ENCODE data around the gene MTARC1. TPM values are rescaled to one million over a fixed set of nuclear protein-coding genes. Genes with fewer than 3 reads are reported as not detected.

The MTARC1 gene
- total RNA-seq, 1 experiment from 2014 or later = not detected

- in situ Hi-C loops (cut with HindIII; ENCODE audit: low sequenced_read_pairs) = no loop called here
These were observed 18.5 kb upstream of the MTARC1 start for GRCh38 chr1:220768126-220768601.

DNA sequence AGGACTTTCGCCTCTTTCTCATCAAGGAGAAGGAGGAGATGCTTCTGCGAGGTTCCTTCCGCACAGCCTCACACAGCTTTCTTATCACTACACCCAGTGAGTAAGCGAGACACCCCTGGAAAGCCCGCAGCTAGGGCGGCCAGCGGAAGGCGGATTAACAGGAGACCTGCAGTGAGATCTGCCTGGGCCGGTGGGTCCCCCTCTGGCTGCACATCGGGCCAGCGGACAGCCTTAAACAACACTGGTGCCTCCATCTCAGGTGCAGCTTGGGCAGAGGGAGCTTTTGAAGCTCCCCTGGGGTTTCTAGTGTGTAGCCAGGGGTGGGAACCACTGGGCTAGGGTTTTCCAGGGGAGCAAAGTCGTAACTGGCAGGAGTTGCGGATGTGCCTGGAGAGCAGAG, 17.5 kb upstream of the MTARC1 start:
- DNase-seq (ENCODE audit: low spot score) = no peak

More at GRCh38 chr1:220768126-220768601, 18.5 kb upstream of the MTARC1 start:
- DNase-seq (ENCODE audit: low spot score) = no peak

DNA sequence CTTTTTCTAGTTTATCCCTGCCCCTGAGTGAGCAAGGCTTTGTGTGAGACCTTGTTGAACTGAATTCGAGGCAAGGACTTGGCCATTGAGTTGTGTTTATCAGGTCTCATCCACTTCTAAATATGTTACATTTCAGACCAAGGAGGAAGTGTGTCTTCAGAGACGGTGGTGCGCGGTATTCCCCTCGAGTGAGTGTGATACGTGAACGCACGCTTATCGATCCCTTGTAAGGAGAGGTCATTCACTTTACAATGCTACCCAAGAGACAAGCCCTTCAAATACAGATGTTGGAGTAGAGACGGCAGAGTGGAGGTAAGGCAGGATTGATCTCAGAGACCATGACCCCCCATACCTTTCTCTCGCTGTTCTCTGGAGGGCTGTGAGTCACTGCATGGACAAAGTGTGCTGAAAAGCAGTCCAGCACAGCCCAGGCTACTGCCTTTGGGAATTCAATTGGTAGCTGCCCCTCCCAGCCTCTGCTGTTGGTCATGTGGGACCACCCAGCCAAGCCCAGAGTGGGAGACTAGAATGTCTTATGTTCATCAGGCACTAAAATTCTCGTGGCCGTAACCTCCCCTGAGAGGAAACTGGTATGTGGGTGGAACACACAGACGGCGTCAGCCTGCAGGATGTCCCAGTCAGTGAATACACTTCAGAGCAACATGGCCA, 16.3 kb upstream of the MTARC1 start:
- no peak for DNase-seq (ENCODE audit: low spot score)
- in situ Hi-C loops (cut with HindIII; ENCODE audit: low sequenced_read_pairs) = no loop called here

More for the DNA sequence above, 17.5 kb upstream of the MTARC1 start:
- in situ Hi-C loops (cut with HindIII; ENCODE audit: low sequenced_read_pairs) = no loop called here

DNA sequence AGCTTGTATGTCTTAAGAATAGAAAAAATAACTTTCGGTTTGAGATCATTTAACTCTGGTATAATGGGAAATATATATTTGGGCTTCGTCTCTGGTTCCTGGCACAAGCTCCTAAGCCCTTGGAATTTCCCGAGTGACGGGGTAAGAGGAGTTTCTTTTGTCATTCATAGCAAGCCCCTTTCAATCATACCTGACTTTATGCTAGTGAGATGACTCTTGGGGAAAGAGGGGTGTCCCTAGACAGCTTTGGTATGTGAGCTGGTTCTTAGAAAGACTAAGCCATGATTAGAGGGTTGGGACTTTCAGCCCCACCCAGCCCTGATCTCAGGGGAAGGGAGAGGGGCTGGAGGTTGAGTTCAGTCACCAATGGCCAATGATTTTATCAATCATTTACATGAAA, 13.9 kb upstream of the MTARC1 start:
- no peak for DNase-seq (ENCODE audit: low spot score)
- in situ Hi-C loops (cut with HindIII; ENCODE audit: low sequenced_read_pairs) = no loop called here

DNA sequence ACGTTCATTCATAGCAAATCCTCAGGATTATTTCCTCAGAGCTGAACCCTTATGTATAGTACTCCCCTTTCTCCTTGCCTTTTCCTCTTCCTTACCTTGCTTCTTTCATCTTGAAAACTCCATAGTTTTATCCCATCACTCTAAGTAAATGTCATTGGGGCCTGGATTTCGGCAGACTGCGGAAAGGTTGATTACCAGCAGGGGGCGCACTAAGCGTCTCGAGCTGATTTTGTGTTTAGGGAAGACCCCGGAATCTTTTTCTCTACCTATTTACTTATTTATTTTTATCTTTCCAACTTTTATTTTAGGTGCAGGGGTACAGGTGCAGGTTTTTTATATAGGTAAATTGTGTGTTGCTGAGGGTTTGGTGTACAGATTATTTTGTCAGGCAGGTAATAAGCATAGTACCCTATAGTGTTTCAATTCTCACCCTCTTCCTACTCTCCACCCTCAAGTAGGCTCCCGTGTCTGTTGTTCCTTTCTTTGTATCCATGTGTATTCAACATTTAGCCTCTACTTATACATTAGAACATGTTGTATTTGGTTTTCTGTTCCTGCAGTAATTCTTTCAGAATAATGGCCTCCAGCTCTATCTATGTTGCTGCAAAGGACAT, 11.4 kb upstream of the MTARC1 start:
- DNase-seq (ENCODE audit: low spot score) = peak; percentile 33
- in situ Hi-C loops (cut with HindIII; ENCODE audit: low sequenced_read_pairs) = no loop called here

DNA sequence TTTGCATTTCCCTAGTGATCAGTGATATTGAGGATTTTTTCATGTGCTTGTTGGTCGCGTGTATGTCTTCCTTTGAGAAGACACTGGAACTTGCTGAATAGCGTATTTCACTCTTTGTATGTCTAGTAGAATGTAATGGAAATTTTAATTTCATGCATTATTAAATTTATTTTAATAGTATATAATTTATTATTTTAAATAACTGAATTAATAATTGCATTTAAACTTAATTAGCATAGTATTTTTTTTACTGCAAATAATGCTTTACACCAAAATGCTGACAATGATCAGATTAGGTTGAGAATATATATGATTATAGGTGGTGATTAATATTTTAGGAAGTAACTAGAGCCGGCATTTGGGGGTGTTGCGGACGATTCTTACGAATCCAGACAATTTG, 10.5 kb upstream of the MTARC1 start:
- in situ Hi-C loops (cut with HindIII; ENCODE audit: low sequenced_read_pairs) = no loop called here
- no peak for DNase-seq (ENCODE audit: low spot score)

- peak; percentile 77 for DNase-seq (ENCODE audit: low spot score)
- in situ Hi-C loops (cut with HindIII; ENCODE audit: low sequenced_read_pairs) = no loop called here
These were observed 9.9 kb upstream of the MTARC1 start for GRCh38 chr1:220776720-220777326.

- in situ Hi-C loops (cut with HindIII; ENCODE audit: low sequenced_read_pairs) = no loop called here
- no peak for DNase-seq (ENCODE audit: low spot score)
These were observed 3.3 kb upstream of the MTARC1 start for GRCh38 chr1:220783453-220783852.

GRCh38 chr1:220784751-220785150, 2.0 kb upstream of the MTARC1 start:
- DNase-seq (ENCODE audit: low spot score) = no peak
- in situ Hi-C loops (cut with HindIII; ENCODE audit: low sequenced_read_pairs) = no loop called here

DNA sequence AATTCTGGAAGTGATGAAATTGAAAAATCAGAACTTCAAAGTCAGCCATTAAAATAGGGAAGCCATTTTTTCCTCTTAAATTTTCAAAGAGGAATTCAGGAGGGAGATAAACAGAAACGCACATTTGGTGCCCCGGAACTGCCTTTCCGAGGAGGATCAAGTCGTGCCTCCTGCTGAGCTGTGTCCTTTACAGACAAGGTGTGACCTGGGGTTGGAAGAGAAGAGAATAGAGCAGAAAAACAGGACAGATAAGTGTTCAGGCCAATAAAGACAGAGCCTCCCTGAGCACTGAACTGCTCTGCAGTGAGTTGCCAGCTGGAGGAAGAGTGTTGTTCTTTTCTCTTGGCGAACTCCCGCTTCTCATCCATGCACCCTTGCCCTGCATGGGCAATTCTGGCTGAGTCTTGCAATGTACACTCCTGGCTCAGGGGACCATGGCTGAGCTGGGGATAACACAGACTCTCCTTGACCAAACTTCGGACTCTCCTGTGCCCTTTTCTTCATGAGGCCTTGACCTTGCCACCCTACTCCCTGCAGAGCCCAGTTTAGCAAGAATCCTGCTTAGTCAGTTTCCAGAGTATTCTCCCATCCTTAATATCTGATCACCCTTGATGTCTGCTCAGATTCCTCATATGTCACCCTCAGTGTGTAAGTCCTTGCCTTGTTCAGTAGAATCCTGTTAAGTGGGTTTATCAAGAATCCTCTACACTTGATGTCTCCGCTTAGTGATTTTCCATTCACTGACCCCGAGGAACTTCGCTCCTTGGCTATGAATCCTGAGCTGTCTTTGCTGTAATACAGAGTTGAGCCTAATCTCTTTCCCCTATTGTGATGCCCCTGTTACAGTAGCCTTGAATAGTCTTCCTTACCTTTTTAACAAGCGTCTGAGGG, 1.3 kb upstream of the MTARC1 start:
- in situ Hi-C loops (cut with HindIII; ENCODE audit: low sequenced_read_pairs) = no loop called here

DNA sequence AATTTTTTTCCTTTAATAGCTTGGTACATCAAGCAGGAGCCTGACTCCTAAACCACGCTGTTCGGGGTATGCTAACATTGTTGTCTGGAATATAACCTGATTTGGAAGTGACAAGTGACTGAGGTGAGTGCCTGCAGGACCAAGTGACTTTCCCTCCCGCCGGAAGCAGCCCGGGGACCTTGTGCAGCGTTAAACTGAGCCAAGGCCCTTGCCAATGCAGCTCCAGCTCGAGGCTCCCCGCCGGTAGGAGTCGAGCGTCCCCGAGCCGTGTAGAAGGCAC, 716 bp upstream of the MTARC1 start:
- in situ Hi-C loops (cut with HindIII; ENCODE audit: low sequenced_read_pairs) = no loop called here

More for the DNA sequence above, 1.3 kb upstream of the MTARC1 start:
- no peak for DNase-seq (ENCODE audit: low spot score)

DNA sequence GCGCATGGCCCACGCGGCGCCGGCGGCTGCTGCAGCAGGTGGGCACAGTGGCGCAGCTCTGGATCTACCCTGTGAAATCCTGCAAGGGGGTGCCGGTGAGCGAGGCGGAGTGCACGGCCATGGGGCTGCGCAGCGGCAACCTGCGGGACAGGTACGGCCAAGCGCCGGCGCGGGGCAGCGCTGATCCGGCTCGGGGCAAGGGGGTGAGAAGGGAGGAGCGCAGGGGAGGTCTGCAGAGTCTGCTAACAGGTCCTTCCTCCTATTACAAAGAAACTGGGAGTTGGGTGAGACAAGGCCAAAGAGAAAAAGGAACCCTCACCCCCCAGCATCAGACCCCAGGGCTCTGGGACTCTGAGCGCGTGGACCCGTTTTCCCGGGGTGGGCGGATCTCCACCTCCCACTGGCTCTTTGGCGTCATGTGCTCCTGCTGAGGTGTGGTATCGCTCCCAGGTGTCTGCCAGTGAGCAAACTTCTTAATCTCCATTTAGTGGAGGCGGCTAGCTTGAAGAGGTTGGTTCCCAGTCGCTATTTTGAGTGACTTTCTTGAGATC, 431 bp downstream of the MTARC1 start:
- in situ Hi-C loops (cut with HindIII; ENCODE audit: low sequenced_read_pairs) = no loop called here
- peak; percentile 62 for DNase-seq (ENCODE audit: low spot score)

More for the DNA sequence above, 716 bp upstream of the MTARC1 start:
- DNase-seq (ENCODE audit: low spot score) = peak; percentile 58

- in situ Hi-C loops (cut with HindIII; ENCODE audit: low sequenced_read_pairs) = no loop called here
- DNase-seq (ENCODE audit: low spot score) = no peak
These were observed 2.2 kb downstream of the MTARC1 start for GRCh38 chr1:220788900-220789299.

DNA sequence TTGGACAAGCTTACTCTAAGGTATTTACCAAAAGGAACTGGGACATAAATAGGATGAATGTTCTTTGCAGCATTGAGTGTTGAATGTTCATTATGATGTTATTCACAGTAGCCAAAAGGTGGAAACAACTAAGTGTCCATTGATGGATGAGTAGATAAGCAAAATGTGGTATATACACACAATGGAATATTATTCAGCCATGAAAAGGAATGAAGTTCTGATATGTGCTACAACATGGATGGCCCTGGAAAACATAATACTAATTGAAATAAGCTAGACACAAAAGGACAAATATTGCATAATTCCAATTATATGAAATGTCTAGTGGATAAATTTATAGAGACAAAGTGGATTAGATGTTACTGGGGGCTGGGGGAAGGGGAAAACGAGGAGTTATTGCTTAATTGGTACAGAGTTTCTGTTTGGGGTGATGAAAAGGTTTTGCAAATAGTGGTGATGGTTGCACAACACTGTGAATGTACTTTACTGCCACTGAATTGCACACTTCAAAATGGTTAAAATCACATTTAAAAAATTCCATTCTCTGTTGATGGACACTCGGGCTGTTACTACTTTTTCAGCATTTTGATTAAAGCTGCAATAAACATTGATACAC, 2.9 kb downstream of the MTARC1 start:
- DNase-seq (ENCODE audit: low spot score) = no peak
- in situ Hi-C loops (cut with HindIII; ENCODE audit: low sequenced_read_pairs) = no loop called here

DNA sequence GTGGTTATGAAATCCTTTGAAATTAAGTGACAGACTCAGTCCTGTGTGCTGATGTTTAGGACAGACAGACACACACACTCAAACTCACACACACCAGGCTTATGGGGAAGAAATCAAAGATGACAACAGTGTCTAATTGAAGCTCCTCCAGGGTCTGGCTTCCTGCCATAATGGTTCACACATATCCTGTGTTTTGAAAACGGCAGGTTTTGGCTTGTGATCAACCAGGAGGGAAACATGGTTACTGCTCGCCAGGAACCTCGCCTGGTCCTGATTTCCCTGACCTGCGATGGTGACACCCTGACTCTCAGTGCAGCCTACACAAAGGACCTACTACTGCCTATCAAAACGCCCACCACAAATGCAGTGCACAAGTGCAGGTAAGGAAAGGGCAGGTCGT, 4.6 kb downstream of the MTARC1 start:
- DNase-seq (ENCODE audit: low spot score) = no peak

GRCh38 chr1:220791956-220792355, 5.2 kb downstream of the MTARC1 start:
- DNase-seq (ENCODE audit: low spot score) = no peak
- in situ Hi-C loops (cut with HindIII; ENCODE audit: low sequenced_read_pairs) = no loop called here

More for the DNA sequence above, 4.6 kb downstream of the MTARC1 start:
- in situ Hi-C loops (cut with HindIII; ENCODE audit: low sequenced_read_pairs) = no loop called here

- no peak for DNase-seq (ENCODE audit: low spot score)
- in situ Hi-C loops (cut with HindIII; ENCODE audit: low sequenced_read_pairs) = no loop called here
These were observed 9.8 kb downstream of the MTARC1 start for GRCh38 chr1:220796530-220796929.

DNA sequence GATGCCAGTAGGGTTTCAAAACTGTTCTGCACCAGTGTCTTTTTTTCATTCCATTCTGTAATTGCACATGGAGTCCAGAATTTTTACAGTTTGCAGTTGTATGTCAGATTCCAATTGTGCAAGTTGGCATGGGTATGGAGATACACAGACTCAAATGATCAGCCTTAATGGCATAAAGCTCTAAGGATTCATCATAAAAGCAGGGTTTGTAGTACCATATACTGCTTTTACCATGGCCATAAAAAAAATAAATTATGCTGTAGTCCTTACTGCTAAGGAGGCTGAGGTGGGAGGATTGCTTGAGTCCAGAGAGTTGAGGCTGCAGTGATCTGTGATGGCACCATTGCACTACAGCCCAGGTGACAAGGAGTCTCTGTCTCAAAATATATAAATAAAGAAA, 10.3 kb downstream of the MTARC1 start:
- in situ Hi-C loops (cut with HindIII; ENCODE audit: low sequenced_read_pairs) = no loop called here
- no peak for DNase-seq (ENCODE audit: low spot score)

DNA sequence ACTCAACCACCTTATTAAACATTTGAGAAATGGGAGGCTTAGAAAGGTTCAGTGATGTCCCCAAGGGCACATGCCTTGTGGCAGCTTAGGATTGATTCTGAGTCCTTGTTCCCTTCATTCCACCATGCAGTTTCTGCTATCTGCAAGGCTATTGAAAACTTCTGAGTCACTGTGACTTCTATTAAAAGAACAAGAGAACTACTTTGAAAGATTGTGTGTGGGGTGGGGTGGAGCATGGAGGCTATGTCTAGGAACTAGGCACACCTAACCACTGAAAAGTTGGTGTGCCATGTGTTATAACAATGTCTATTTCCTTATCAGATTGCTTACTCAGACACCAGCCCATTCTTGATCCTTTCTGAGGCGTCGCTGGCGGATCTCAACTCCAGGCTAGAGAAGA, 10.8 kb downstream of the MTARC1 start:
- in situ Hi-C loops (cut with HindIII; ENCODE audit: low sequenced_read_pairs) = no loop called here
- no peak for DNase-seq (ENCODE audit: low spot score)

Data from G401 (cell line).